Thyroid gland (tissue), 4 donors: ENCODE data around the gene CAPZB.

Source experiments
- POLR2A ChIP-seq, 2 donors: fragments of 450-650 bp; IDR thresholded peaks; one replicate each; pipeline ENCODE4 v1.6.1; 2017; ENCODE audit warnings: antibody characterized with exemption in 2 of 2, mild to moderate bottlenecking in 2 of 2, moderate library complexity in 1 of 2
- TF ChIP-seq, protein P1 (sequence below), 6 experiments: fragments of 200-600 bp in 3 of 6; fragments of 450-650 bp in 3 of 6; sonication (generic) in 3 of 6; IDR thresholded peaks; one replicate each; pipeline ENCODE4 v1.5.1; 2016 to 2019; ENCODE audit warnings: antibody characterized with exemption in 6 of 6, mild to moderate bottlenecking in 2 of 6, inconsistent platforms in 1 of 6, moderate library complexity in 1 of 6

DNA sequence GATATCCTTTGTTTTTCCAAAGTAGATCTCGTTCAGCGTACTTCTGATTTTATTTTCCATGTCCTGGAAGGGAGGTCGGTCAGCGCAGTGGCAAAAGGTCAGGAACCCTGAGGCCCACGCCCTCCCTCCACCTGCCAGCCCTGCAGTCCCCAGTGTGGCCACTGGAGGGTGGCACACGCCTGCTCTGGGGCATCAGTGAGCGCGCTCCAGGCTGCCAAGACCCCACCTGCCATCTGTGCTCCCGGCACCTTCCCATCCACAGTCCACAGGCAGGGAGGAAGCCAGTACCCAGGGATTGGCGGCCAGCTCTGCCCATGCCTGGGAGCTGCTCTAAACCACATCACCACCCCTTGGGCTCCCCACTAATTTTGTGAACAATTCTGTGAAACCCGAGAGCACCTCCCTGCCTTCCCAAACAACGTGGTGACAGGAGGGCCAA lies 140.9 kb downstream of the CAPZB start:
- TF ChIP-seq, protein P1, sequence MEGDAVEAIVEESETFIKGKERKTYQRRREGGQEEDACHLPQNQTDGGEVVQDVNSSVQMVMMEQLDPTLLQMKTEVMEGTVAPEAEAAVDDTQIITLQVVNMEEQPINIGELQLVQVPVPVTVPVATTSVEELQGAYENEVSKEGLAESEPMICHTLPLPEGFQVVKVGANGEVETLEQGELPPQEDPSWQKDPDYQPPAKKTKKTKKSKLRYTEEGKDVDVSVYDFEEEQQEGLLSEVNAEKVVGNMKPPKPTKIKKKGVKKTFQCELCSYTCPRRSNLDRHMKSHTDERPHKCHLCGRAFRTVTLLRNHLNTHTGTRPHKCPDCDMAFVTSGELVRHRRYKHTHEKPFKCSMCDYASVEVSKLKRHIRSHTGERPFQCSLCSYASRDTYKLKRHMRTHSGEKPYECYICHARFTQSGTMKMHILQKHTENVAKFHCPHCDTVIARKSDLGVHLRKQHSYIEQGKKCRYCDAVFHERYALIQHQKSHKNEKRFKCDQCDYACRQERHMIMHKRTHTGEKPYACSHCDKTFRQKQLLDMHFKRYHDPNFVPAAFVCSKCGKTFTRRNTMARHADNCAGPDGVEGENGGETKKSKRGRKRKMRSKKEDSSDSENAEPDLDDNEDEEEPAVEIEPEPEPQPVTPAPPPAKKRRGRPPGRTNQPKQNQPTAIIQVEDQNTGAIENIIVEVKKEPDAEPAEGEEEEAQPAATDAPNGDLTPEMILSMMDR (IDR thresholded peaks at IDR 0.05) = peak; percentile 42 to 82 (median 74)
- no peak for TF ChIP-seq POLR2A (IDR thresholded peaks at IDR 0.05)
